Measurements from ENCODE around the gene LRG1. TPM values are rescaled to one million over a fixed set of nuclear protein-coding genes. Genes with fewer than 3 reads are reported as not detected.
"Not testable (repeated sequence)": the region's sequence is repeated elsewhere in the genome, so short reads cannot be mapped to it uniquely, and the experiment has no call there.

LRG1 gene
- total RNA-seq, 1 donor, result 4.7 TPM

DNA sequence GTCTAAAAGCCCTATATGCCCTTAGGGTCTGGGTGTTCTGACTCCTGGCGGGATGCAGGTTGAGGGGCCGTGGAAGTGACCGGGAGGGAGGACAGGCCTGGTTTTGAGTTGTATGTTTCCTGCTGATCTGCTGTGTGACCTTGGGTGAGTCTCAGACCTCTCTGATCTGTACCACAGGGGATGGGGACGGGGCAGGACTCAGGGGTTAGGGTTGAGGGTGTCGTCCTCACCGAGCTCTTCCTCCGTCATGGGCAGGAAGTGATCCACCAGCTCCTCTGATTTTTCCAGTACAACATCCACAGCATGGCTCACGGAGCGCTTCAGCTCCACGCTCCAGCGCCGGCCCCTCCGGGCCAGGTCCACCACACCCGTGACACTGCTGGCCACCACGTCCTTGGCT lies 11.0 kb downstream of the LRG1 start:
- Histone ChIP-seq H3K4me1 (ENCODE audit: insufficient read depth, low read length) (no peaks in the 10 kb centered on the region), H3K27me3 (ENCODE audit: insufficient read depth, low read length) (no peaks in the 10 kb centered on the region), H3K4me3 (ENCODE audit: low read length) (no peak overlapping the region), H3K9me3 (ENCODE audit: low read depth, low read length) (no peaks in the 10 kb centered on the region)

DNA sequence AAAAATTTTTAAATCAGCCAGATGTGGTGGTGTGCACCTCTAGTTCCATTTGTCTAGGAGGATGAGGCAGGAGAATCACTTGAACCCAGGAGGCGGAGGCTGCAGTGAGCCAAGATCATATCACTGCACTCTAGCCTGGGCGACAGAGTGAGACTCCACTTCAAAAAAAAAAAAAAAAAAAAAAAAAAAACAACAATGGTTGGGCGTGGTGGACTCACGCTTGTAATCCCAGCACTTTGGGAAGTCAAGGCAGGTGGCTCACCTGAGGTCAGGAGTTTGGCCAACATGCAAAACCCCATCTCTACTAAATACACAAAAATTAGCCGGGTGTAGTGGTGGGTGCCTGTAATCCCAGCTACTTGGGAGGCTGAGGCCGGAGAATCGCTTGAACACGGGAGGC lies 12.5 kb downstream of the LRG1 start:
- not testable (repeated sequence) for H3K27me3 ChIP-seq (ENCODE audit: insufficient read depth, low read length); H3K4me3 ChIP-seq (ENCODE audit: low read length); H3K9me3 ChIP-seq (ENCODE audit: low read depth, low read length); H3K4me1 ChIP-seq (ENCODE audit: insufficient read depth, low read length)

DNA sequence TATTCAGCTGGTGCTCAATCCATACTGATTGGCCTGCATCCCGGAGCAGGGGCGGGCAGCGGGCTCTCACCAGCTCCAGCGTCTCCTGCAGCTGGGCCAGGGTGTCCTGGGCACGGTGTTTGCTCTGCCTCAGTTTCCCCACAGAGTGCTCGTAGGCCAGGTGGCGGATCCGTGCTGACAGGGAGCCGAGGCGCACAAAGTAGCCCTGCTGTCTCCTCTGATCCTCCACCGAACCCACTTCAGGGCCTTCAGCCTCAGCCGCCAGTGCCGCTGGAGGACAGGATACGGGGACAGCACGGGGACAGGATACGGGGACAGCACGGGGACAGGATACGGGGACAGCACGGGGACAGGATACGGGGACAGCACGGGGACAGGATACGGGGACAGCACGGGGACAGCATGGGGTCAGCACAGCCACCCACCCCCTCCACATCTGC lies 14.3 kb downstream of the LRG1 start:
- Histone ChIP-seq H3K4me3 (ENCODE audit: low read length) (no peak overlapping the region), H3K9me3 (ENCODE audit: low read depth, low read length) (no peaks in the 10 kb centered on the region), H3K4me1 (ENCODE audit: insufficient read depth, low read length) (no peaks in the 10 kb centered on the region), H3K27me3 (ENCODE audit: insufficient read depth, low read length) (no peaks in the 10 kb centered on the region)

DNA sequence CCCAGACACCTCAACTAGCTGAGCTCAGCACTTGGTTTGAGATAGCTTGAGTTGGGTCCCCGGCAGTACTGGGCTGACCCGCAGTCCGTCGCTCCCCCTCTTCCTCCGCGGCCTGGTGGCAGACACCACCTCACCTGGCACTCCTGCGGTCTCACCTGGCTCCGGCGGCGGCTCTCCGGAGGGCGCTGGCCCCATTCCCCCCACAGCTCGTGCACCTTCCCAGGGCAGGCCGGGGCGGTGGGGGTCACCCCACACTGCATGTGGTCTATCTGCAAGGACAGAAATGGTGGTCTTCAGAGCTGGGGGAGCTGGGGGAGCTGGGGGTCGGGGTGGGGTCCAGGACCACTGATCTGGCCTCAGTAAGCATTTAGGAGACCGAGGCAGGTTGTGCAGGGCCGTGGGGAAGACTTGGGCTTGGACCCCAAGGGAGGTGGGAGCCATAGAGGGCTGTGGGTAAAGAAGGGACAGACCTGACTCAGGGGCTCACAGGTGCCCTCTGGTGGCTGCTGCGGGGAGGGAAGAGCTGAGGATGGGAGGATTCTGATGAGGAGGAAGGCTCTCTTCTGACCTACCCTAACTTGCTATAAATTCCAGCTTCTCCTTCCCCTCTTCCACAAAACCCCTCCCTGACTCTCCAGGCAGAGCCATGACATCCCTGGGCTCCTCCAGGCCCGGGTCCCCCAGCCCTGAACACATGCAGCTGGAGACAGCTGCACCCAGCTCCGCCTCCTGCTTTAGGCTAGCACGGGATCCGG lies 14.9 kb downstream of the LRG1 start:
- Histone ChIP-seq H3K4me3 (ENCODE audit: low read length) (no peak overlapping the region), H3K4me1 (ENCODE audit: insufficient read depth, low read length) (no peaks in the 10 kb centered on the region), H3K9me3 (ENCODE audit: low read depth, low read length) (no peaks in the 10 kb centered on the region), H3K27me3 (ENCODE audit: insufficient read depth, low read length) (no peaks in the 10 kb centered on the region)

DNA sequence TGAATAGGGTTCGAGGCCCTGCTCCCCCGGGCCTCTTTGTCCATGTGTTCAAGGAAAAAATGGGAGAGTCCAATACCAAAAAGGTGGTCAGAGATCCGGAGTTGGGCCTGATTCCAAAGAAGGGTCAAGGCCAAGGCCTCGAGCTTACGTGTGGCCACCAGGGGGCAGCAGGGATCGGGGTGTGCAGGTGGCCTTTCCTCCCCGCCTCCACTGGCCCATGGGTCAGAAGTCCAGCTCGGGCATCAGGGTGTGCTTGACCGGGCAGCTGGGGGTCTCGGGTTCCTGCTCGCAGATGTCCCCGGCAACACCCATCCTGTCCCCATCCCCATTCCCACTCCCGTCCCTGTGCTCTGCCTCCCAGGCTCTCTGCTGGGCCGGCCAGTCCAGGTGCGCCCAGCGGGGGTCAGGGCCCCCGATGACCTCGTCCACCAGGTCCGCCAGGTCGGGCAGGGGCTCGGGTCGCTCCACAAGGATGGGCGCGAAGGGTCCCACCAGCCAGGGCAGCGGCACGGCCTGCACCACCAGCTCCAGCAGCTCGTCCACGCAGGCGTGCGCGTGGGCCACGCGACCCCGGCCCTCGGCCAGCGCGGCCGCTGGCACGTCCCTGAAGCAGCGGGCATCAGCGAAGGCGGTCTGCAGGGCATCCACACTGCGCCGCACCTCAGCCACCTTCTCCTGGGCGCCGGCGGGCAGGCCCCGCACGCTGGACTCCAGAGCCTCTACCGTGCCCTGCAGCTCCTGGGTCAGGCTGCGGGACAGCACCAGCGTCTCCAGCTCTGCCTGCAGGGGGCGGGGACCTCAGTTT lies 16.3 kb downstream of the LRG1 start:
- H3K4me3 ChIP-seq (ENCODE audit: low read length), result no peak overlapping the region
- H3K9me3 ChIP-seq (ENCODE audit: low read depth, low read length), result no peaks in the 10 kb centered on the region
- no peaks in the 10 kb centered on the region for H3K4me1 ChIP-seq (ENCODE audit: insufficient read depth, low read length)
- H3K27me3 ChIP-seq (ENCODE audit: insufficient read depth, low read length), result no peaks in the 10 kb centered on the region

DNA sequence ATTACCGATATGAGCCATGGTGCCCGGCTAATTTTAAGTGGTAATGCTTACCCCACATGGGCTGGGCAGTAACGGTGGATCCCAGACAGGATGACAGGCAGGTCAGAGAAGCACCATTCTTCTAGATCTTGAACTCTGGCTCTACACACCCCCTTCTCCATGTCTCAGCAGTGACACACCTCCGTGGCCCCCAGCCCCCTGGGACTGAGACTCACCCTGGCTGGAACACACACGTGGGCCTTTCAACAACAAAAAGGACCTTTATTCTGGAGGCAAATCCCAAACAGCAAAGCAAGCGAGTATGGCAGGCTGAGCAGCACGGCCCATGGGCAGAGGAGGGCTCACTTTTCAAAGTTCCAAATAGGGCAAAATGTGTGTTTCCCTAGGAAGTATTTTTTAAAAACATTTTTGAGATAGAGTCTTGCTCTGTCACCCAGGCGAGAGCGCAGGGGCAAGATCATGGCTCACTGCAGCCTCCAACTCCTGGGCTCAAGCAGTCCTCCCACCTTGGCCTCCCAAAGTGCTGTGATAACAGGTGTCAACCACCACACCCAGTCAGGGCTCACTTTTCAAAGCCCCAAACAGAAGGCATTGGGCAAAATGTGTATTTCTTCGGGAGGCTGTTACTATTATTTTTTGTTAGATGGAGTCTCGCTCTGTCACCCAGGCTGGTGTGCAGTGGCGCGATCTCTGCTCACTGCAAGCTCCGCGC lies 17.4 kb downstream of the LRG1 start:
- no peaks in the 10 kb centered on the region for H3K4me1 ChIP-seq (ENCODE audit: insufficient read depth, low read length)

DNA sequence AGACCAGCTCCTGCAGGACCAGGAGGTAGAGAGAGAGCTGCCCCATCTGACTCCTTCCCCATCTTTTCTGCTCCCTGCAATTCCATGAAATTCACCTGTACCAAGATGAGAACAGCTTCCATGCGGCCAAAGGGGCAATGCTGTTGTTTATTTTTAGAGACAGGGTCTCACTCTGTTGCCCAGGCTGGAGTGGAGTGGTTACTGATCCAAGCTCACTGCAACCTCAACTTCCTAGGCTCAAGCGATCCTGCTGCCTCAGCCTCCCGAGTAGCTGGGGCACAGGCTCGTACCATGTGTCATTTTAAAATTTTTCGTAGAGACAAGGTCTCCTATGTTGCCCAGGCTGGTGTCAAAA lies 18.0 kb downstream of the LRG1 start:
- H3K27me3 ChIP-seq (ENCODE audit: insufficient read depth, low read length), result no peaks in the 10 kb centered on the region
- H3K4me3 ChIP-seq (ENCODE audit: low read length), result no peak overlapping the region
- no peaks in the 10 kb centered on the region for H3K4me1 ChIP-seq (ENCODE audit: insufficient read depth, low read length)
- no peaks in the 10 kb centered on the region for H3K9me3 ChIP-seq (ENCODE audit: low read depth, low read length)

More for the DNA sequence above, 17.4 kb downstream of the LRG1 start:
- H3K27me3 ChIP-seq (ENCODE audit: insufficient read depth, low read length), result no peaks in the 10 kb centered on the region
- H3K9me3 ChIP-seq (ENCODE audit: low read depth, low read length), result no peaks in the 10 kb centered on the region
- H3K4me3 ChIP-seq (ENCODE audit: low read length), result no peak overlapping the region

DNA sequence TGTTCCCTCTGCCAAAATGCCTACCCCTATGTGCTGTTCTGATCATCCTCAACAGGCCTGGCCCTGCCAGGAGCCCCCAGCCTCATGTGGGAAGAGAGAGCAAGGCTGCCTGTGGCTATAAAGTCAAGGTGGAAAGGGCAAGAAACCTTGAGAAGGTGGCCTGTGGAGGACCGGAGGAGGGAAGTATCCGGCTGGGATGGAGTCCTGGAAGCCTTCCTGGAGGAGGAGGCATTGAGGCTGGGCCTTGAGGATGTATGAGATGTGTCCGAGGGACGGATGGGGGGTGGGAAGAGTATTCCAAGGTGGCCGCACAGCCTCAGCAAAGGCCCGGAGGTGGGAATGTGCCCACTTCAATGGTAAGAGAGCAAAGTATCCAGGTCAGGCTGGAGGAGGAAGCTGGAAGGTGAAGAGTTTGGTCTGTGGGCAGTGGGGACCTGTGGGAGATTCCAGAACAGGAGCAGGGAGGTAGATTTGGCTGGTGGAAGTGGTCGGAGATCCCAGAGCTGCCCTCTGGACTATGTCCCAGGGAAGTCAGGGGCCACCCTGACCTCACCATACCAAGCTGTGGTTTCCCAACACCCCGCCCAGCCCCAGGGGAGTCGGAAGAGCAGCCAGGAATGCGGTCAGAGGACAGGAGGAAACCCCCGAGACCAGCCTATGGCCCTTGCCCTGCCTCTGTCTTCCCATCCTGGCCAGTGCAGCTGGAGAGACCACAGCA lies 18.5 kb downstream of the LRG1 start:
- Histone ChIP-seq H3K4me3 (ENCODE audit: low read length) (no peak overlapping the region), H3K4me1 (ENCODE audit: insufficient read depth, low read length) (no peaks in the 10 kb centered on the region), H3K27me3 (ENCODE audit: insufficient read depth, low read length) (no peaks in the 10 kb centered on the region)

DNA sequence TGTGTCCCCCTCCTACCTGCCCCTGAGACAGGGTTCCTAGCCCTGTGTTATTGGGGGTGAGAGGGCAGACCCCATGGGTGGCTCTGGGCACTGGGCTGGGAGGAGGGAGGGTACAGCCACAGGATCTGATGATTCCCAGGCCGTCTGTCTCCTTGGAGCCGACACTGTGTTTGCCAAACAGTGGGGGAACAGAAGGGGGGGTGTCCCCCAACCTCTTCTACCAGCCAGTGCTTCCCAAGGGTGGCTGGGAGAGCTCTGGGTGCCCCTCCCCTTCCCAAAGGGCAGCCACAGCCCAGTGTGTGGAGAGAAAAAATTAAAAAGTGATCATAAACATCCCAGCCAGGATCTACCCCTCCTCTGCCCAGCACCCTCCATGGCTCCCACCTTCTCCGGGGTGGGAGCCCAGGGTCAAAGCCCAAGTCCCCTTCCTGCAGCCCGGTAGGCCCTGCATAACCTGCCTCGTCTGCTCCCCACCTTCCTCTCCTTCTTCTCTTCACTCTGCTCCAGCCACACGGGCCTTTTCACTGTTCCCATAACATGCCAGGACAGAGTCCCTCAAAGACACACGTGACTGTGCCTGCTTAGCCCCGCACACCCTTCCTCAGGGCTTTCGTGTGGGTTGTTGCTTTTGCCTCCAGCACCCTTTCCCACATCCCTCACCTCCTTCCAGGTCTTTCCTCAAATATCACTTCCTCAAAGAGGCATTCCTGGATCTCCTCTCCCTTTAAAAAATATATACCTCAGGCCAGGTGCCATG lies 20.1 kb downstream of the LRG1 start:
- H3K4me1 ChIP-seq (ENCODE audit: insufficient read depth, low read length), result no peaks in the 10 kb centered on the region

More for the DNA sequence above, 18.5 kb downstream of the LRG1 start:
- no peaks in the 10 kb centered on the region for H3K9me3 ChIP-seq (ENCODE audit: low read depth, low read length)

DNA sequence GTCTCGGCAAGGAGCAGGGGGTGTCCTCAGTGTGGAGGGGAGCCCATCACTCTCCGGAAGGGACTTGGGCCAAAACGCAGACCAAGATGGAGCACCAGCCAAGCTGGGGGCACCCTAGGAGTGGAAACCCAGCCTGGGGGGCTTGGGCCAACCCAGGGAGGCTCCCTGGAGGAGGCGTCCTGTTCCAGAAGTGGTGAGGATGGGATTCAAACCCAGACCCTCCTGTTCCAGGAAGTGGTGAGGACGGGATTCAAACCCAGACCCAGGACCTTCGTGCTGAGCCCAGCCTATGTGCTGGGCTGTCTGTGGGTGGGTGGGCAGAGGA lies 20.7 kb downstream of the LRG1 start:
- no peak overlapping the region for H3K4me3 ChIP-seq (ENCODE audit: low read length)
- no peaks in the 10 kb centered on the region for H3K9me3 ChIP-seq (ENCODE audit: low read depth, low read length)
- no peaks in the 10 kb centered on the region for H3K4me1 ChIP-seq (ENCODE audit: insufficient read depth, low read length)
- no peaks in the 10 kb centered on the region for H3K27me3 ChIP-seq (ENCODE audit: insufficient read depth, low read length)

More for the DNA sequence above, 20.1 kb downstream of the LRG1 start:
- no peaks in the 10 kb centered on the region for H3K27me3 ChIP-seq (ENCODE audit: insufficient read depth, low read length)
- H3K9me3 ChIP-seq (ENCODE audit: low read depth, low read length), result no peaks in the 10 kb centered on the region
- H3K4me3 ChIP-seq (ENCODE audit: low read length), result no peak overlapping the region

DNA sequence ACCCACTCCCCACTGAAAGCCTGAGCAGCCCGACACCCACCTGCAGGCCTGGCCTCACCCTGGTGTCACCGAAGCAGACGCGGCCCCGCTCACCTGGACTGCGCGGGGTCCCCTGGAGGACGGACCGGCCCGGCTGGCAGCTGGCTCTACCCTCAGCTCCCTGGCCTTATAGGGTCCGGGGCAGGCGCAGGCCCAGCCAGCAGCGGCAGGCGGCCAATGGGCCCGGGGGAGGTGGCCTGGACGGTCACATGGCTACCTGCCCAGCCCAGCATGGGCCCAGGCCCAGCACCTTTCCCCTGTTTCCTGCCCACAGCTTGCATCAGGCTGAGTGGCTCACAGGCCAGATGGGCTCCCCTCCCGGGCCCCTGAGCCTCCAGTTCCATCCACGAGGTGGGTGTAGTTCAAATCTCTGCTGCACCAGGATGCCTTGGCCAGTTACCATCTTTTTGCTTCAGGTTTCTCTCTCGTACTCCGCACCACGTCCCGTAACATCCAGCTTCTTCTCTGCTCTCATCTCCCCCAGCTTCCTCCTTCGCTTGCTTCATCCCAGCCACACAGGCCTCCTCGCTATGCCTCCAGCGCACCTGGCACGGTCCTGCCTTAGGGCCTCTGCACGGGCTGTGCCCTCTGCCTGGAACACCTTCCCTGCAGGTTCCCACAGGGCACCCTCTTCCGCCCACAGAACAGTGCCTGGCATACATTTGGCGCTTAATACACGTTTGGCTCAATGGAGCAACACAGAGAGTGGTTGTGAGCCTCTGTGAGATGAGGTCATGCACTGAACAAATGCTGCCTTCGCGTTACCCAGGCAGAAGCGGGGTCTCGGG lies 21.3 kb downstream of the LRG1 start, which contains the start of gene PLIN4:
PLIN4 (minus strand) TSS at position 142 of the 827 bp plus-strand sequence. CDS start 214 bp downstream, outside the sequence.
- Histone ChIP-seq H3K4me3 (ENCODE audit: low read length) (no peak within 1 kb of the TSS), H3K4me1 (ENCODE audit: insufficient read depth, low read length) (no peaks in the 10 kb centered on the region), H3K9me3 (ENCODE audit: low read depth, low read length) (no peaks in the 10 kb centered on the region)

DNA sequence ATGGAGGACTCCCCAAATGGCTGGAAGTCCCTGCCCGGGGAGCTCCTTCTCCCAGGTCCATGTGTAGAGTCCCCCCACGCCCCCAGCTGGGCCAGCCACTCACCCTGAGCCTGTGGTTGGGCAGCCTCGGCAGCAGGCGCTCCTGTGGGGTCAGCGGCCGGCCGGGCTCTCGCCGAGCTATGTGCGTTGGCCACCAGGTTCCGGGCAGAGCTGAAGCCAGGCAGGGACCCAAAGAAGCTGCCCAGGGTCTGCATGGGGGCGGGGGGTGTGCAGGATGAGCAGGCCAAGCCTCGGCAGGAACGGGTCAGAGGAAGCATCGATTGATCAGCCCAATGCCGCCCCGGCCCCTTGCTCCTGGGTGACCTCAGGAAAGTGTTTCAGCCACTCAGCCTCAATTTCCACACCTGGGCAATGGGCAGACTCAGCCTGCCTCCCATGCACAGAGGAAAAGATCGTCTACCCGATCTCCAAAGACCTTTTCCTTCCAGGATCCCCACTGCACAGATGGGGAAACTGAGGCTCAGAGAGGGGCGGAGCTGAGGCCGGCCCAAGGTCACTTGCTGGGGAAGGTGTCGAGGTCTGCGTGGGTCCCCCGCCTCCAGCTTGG lies 22.3 kb downstream of the LRG1 start:
- Histone ChIP-seq H3K9me3 (ENCODE audit: low read depth, low read length) (no peaks in the 10 kb centered on the region), H3K27me3 (ENCODE audit: insufficient read depth, low read length) (no peaks in the 10 kb centered on the region)

More for the DNA sequence above, 21.3 kb downstream of the LRG1 start, which contains the start of gene PLIN4:
- H3K27me3 ChIP-seq (ENCODE audit: insufficient read depth, low read length), result no peaks in the 10 kb centered on the region

DNA sequence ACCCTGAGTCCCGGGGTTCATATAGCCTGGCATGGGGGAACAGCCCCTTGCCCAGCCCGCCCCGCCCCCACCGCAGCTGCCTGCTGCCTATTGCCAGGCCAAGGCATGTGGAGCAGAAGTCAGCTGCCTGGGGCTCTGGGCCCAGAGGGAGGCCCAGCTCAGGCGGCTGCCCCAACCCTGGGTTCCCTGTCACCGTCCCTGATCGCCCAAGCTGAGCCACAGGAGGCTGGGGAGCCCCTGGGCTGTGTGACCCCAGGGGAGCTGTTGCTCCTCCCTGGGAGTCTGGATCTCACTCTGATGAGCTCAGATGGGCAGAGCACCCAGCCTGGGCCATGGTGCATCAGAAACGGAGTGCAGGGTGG lies 22.9 kb downstream of the LRG1 start:
- H3K9me3 ChIP-seq (ENCODE audit: low read depth, low read length), result no peaks in the 10 kb centered on the region
- no peak overlapping the region for H3K4me3 ChIP-seq (ENCODE audit: low read length)
- H3K4me1 ChIP-seq (ENCODE audit: insufficient read depth, low read length), result no peaks in the 10 kb centered on the region
- H3K27me3 ChIP-seq (ENCODE audit: insufficient read depth, low read length), result no peaks in the 10 kb centered on the region

More for the DNA sequence above, 22.3 kb downstream of the LRG1 start:
- no peak overlapping the region for H3K4me3 ChIP-seq (ENCODE audit: low read length)
- no peaks in the 10 kb centered on the region for H3K4me1 ChIP-seq (ENCODE audit: insufficient read depth, low read length)
